ENCODE measurements around the gene PXK. TPM values are rescaled to one million over a fixed set of nuclear protein-coding genes. Genes with fewer than 3 reads are reported as not detected.

The PXK gene
- total RNA-seq, 2 donors from 2014 or later, result 19.6 to 21.8 TPM

DNA sequence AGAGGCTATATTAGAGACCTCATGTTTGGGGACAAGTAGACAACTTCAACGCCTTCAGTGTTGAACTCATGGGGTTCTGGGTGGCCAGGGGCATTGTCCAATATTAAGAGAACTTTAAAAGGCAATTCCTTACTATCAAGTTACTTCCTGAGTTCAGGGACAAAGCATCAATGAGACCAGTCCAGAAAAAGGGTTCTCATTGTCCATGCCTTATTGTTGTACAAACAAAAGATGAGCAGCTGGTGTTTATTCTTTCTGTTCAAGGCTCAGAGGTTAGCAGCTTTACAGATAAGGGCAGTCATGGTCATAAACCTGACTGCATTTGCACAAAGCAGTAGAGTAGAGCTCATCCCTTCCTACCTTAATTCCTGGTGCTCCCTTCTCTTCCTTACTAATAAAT, 119.5 kb downstream of the PXK start:
- DNase-seq (ENCODE audit: low spot score), result no peak
- WGBS, result 40% methylated on average over 1 of the region's 1 CpG
- intact Hi-C loops (cut with DNase I), result no loop called here
- H3K4me1 ChIP-seq (replicated peaks), result no peaks in the 10 kb centered on the region
- no peak overlapping the region for H3K27ac ChIP-seq
- H3K36me3 ChIP-seq, result no peaks in the 10 kb centered on the region
- no peaks in the 10 kb centered on the region for H3K9me3 ChIP-seq
- H3K27me3 ChIP-seq (replicated peaks; ENCODE audit: insufficient read depth), result no peaks in the 10 kb centered on the region
- TF ChIP-seq, protein P1, sequence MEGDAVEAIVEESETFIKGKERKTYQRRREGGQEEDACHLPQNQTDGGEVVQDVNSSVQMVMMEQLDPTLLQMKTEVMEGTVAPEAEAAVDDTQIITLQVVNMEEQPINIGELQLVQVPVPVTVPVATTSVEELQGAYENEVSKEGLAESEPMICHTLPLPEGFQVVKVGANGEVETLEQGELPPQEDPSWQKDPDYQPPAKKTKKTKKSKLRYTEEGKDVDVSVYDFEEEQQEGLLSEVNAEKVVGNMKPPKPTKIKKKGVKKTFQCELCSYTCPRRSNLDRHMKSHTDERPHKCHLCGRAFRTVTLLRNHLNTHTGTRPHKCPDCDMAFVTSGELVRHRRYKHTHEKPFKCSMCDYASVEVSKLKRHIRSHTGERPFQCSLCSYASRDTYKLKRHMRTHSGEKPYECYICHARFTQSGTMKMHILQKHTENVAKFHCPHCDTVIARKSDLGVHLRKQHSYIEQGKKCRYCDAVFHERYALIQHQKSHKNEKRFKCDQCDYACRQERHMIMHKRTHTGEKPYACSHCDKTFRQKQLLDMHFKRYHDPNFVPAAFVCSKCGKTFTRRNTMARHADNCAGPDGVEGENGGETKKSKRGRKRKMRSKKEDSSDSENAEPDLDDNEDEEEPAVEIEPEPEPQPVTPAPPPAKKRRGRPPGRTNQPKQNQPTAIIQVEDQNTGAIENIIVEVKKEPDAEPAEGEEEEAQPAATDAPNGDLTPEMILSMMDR (IDR thresholded peaks at IDR 0.05), result no peak
- TF ChIP-seq POLR2A (IDR thresholded peaks at IDR 0.05), result no peak
- TF ChIP-seq POLR2AphosphoS5 (IDR thresholded peaks at IDR 0.05), result no peak
- no peak overlapping the region for H3K4me3 ChIP-seq

DNA sequence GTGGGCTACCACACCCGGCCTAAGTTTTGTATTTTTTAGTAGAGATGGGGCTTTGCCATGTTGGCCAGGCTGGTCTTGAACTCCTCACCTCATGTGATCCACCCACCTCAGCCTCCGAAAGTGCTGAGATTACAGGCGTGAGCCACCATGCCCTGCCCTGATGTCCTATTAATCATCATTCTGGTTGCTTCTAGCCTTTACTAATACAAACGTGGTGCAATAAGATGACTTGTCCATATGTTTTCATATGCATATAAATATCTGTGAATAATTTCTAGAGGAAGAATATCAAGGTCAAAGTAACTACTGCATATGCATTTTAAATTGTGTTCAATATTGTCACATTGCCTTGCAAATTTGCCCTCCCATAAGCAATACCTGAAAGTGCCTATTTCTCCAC, 126.5 kb downstream of the PXK start:
- no peak overlapping the region for H3K27ac ChIP-seq
- H3K27me3 ChIP-seq (replicated peaks; ENCODE audit: insufficient read depth), result no peaks in the 10 kb centered on the region
- no peaks in the 10 kb centered on the region for H3K36me3 ChIP-seq
- 90% methylated on average over 4 of the region's 4 CpGs for WGBS
- DNase-seq (ENCODE audit: low spot score), result no peak
- TF ChIP-seq, protein P1 (IDR thresholded peaks at IDR 0.05), result no peak
- no peak for TF ChIP-seq POLR2AphosphoS5 (IDR thresholded peaks at IDR 0.05)
- TF ChIP-seq POLR2A (IDR thresholded peaks at IDR 0.05), result no peak
- H3K4me3 ChIP-seq, result no peak overlapping the region
- H3K9me3 ChIP-seq, result no peaks in the 10 kb centered on the region
- peaks cover 5% of the 10 kb centered on the region for H3K4me1 ChIP-seq (replicated peaks)
- intact Hi-C loops (cut with DNase I), result no loop called here

DNA sequence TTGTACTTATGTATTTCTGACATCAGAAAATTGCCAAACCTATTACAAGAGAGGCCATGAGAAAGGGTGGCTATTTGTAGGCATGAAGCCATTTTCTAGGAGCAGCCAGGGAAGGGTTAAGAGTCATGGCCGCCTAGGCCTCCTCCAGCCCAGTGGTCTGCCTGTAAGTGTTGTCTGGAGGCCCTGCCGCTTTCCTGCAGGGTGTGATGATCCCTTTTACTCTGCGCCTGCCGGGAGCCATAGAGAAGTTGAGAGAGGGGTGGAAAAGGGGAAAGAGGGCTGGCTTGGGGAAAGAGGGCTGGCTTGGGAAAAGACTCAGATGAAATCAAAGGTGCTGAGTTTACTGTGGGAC, 130.1 kb downstream of the PXK start:
- intact Hi-C loops (cut with DNase I), result no loop called here
- TF ChIP-seq, protein P1 (IDR thresholded peaks at IDR 0.05), result no peak

DNA sequence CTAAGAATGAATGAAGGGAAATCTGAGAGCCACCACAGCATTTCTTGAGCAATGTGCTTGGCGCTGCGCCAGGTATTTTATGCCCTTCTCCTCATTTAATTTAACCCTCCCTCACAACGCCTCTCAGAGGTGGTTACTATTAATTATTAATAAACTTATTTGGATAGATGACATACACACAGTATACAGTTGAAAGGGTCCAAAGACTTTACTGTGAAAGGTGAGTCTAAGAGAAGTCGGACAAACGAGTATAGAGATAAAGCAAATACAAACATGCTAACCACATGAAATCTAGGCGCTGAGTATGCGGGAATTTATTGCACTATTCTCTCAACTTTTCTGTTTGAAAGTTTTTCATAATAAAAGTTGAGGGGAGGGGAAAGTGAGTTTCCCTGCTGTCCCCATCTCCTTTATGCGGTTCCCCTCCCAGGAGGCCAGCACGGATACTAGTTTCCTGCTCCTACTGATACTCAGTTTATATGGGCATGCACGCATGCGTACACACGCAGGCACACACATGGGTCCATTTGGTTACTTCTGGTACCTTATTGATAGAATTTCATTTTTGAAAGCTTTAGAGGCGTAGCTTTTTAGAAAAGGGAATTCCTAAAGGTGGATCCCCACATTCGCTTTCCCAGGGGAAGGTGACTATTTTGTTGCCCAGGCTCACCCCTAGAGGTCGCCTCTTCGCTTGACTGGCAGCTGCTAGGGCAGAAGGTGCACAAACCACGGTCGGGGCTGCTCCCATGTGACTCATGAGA, 130.7 kb downstream of the PXK start:
- no peak for TF ChIP-seq POLR2A (IDR thresholded peaks at IDR 0.05)
- no peak for TF ChIP-seq POLR2AphosphoS5 (IDR thresholded peaks at IDR 0.05)
- TF ChIP-seq, protein P1 (IDR thresholded peaks at IDR 0.05), result peak; percentile 23 to 73 (median 60)
- Histone ChIP-seq H3K4me1 (replicated peaks) (peaks cover 5% of the 10 kb centered on the region), H3K9me3 (no peaks in the 10 kb centered on the region), H3K4me3 (no peak overlapping the region), H3K27ac (no peak overlapping the region), H3K36me3 (no peaks in the 10 kb centered on the region), H3K27me3 (replicated peaks; ENCODE audit: insufficient read depth) (no peaks in the 10 kb centered on the region)
- 14% methylated on average over 18 of the region's 18 CpGs for WGBS
- intact Hi-C loops (cut with DNase I), result no loop called here
- peak; percentile 63 for DNase-seq (ENCODE audit: low spot score)

More for the DNA sequence above, 130.1 kb downstream of the PXK start:
- Histone ChIP-seq H3K36me3 (no peaks in the 10 kb centered on the region), H3K4me3 (no peak overlapping the region), H3K9me3 (no peaks in the 10 kb centered on the region), H3K27me3 (replicated peaks; ENCODE audit: insufficient read depth) (no peaks in the 10 kb centered on the region), H3K4me1 (replicated peaks) (peaks cover 5% of the 10 kb centered on the region), H3K27ac (no peak overlapping the region)
- 70% methylated on average over 4 of the region's 4 CpGs for WGBS
- DNase-seq (ENCODE audit: low spot score), result no peak

DNA sequence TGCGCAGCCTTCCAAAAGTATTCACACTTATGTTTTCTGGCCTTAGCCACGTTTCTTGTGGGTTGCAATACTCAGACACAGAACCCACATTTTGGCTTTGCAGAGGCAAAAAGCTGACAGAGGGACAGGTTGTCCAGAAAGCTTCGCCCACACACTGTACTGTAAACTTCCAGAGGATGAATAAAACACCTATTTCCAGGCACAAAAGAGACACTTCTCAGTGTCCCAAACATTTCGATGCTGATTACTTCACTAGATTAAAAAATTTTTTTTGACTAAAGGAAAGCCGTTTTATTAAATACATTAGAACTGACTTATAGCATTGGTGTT, 131.2 kb downstream of the PXK start:
- no peak overlapping the region for H3K4me3 ChIP-seq
- TF ChIP-seq POLR2AphosphoS5 (IDR thresholded peaks at IDR 0.05) (no peak), POLR2A (IDR thresholded peaks at IDR 0.05) (no peak)
- TF ChIP-seq, protein P1 (IDR thresholded peaks at IDR 0.05), result no peak
- intact Hi-C loops (cut with DNase I), result no loop called here
- 27% methylated on average over 5 of the region's 5 CpGs for whole genome bisulfite sequencing
- H3K4me1 ChIP-seq (replicated peaks), result peaks cover 5% of the 10 kb centered on the region
- no peaks in the 10 kb centered on the region for H3K9me3 ChIP-seq
- H3K27me3 ChIP-seq (replicated peaks; ENCODE audit: insufficient read depth), result no peaks in the 10 kb centered on the region
- no peak for DNase-seq (ENCODE audit: low spot score)
- H3K27ac ChIP-seq, result no peak overlapping the region
- no peaks in the 10 kb centered on the region for H3K36me3 ChIP-seq
